NB4 (cell line): Measurements from ENCODE around the gene CDC42BPG.

Source experiments
- DNase-seq: peaks from one replicate; pipeline ENCODE4 v3.0.0; 2010; ENCODE audit warnings: low read depth
- H3K4me3 ChIP-seq: one replicate; pipeline ENCODE4 v1.5.1; 2011; ENCODE audit warnings: mild to moderate bottlenecking, low read depth, low read length, moderate library complexity
- CTCF ChIP-seq: IDR thresholded peaks from one replicate; pipeline ENCODE4 v1.5.1; 2012; ENCODE audit warnings: low read depth, low read length
- MAX ChIP-seq: IDR thresholded peaks from 2 replicates; pipeline ENCODE4 v1.6.1; 2011; ENCODE audit warnings: low read depth, low read length
- MYC ChIP-seq: IDR thresholded peaks from 2 replicates; pipeline ENCODE4 v1.6.1; 2011; ENCODE audit warnings: low read depth, low read length
- POLR2A ChIP-seq: IDR thresholded peaks from 2 replicates; pipeline ENCODE4 v1.6.1; 2011; ENCODE audit warnings: mild to moderate bottlenecking; ENCODE audit not compliant: insufficient read length; ENCODE audit errors: extremely low read depth

CDC42BPG gene

GRCh38 chr11:64790205-64791095, 54.0 kb downstream of the CDC42BPG start:
- TF ChIP-seq MAX (no peak), MYC (no peak), CTCF (no peak), POLR2A (no peak)
- DNase-seq: no peak
- no peak overlapping the region for H3K4me3 ChIP-seq

- TF ChIP-seq MAX: no peak
- no peak for TF ChIP-seq POLR2A
- no peak for TF ChIP-seq MYC
- TF ChIP-seq CTCF: no peak
- H3K4me3 ChIP-seq: no peak overlapping the region
- no peak for DNase-seq
These were observed 54.9 kb downstream of the CDC42BPG start for GRCh38 chr11:64789331-64790204.

- TF ChIP-seq MYC (no peak), MAX (no peak), POLR2A (no peak), CTCF (no peak)
- H3K4me3 ChIP-seq: no peak overlapping the region
- no peak for DNase-seq
These were observed 55.9 kb downstream of the CDC42BPG start for GRCh38 chr11:64788321-64789215.

- DNase-seq: peak; percentile 76
- TF ChIP-seq POLR2A: no peak
- no peak for TF ChIP-seq MYC
- TF ChIP-seq CTCF: peak; percentile 91
- TF ChIP-seq MAX: no peak
- H3K4me3 ChIP-seq: no peak overlapping the region
These were observed 56.7 kb downstream of the CDC42BPG start for GRCh38 chr11:64787526-64788320.

- TF ChIP-seq CTCF (no peak), POLR2A (no peak), MAX (no peak), MYC (no peak)
- no peak for DNase-seq
These were observed 58.1 kb downstream of the CDC42BPG start for GRCh38 chr11:64786308-64786707.

More at GRCh38 chr11:64786308-64786707, 58.1 kb downstream of the CDC42BPG start:
- no peak overlapping the region for H3K4me3 ChIP-seq
